ENCODE results near the gene GMPR2.

Gene GMPR2

DNA sequence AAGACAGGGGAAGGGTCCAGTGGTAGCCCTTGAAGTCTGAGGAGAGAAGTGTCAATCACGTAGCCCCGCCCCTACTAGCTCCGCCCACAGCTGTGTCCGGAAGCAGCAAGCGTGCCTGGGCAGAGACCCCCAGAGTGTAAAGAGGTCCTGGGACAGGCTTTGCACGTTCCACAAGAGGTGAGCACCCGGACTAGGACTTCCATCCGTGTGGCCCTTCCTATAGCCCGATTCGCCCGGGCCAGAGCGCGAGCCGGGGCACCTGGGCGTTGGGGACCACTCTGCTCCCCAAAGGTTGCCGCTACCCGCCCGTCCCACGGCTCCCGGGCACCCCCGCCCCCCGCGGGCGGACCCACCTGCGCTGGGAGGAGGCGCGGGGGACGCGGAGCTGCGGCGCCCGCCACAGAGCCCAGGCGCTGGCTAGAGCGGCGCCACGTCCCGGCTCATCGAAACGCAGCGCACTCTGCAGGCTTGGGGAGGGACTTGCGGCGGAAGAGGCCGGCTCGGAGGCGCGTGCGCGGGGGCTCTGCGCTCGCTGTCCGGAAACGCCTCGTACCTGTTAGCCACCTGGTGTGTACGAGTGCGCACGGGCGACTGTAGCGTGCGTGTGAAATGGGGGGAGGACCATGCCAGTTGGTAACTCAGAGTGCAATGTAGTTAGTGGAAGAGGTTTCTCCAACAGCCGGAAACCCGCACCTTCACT, 38.6 kb downstream of the GMPR2 start, which contains the start of gene RABGGTA:
RABGGTA (minus strand) TSS at position 464 of the 700 bp plus-strand sequence. CDS start 482 bp downstream, outside the sequence.
- peak; percentile 83 for DNase-seq

DNA sequence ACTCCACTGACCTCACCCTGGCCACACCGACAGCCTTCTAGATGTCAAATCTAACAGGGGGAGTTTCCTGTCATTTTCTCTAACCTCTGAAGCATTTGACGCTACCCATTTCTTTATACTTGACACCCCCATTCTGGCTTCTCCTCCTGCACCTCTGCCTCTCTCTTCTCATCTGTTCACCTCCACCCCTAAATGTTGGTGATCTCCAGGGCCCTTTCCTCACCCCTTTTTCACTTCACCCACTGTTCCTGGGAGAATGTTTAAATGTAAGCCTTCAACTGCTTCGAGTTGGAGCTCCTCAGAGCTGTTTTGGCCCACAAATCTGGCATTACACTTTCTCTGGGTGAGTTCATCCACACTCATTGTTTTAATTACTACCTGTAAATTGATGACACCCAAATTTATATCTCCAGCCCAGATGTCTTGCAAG, 39.1 kb downstream of the GMPR2 start:
- no peak for DNase-seq

DNA sequence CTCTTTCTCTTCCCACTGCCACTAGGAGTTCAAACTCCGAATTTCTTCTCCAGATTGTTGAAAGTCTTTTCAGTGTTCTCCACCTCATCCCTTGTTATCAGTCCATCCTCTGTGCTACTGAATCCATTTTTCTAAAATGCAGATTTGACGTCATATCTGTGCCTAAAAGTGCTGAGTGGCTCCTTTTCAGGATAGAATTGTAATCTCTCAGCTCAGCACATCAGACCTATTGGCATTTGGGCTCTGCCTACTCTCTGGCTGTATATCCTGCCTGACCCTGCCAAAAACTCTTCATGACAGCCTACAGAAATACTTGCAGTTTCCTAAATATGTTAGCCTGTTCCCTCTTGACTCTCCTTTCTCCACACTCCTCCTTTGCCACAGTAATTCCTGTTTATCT, 39.7 kb downstream of the GMPR2 start:
- DNase-seq: no peak

DNA sequence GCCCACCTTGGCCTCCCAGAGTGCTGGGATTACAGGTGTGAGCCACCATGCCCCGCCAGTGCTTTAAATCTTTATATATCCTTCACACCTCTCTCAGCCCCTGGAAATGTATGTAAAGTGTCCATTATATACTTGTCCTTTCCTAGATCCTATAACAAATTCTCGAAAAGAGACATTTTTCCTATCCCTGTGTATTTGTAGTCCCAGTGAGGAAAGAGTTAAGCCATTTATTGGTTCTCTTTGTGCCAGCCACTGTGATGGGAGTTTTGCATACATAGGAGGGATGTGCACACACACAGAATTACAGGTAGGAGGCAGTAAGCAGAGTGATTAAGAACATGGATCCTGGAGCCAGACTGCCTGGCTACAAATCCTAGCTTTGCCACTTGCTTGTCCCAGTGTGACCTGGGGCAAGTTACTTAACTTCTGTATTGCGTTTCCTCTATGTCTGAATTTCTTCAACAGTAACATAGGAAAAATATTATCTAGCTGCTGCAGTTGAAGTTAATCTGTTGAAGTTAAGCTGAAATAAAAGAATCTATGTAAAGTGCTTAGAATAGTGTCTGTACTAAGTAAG, 40.8 kb downstream of the GMPR2 start:
- no peak for DNase-seq

DNA sequence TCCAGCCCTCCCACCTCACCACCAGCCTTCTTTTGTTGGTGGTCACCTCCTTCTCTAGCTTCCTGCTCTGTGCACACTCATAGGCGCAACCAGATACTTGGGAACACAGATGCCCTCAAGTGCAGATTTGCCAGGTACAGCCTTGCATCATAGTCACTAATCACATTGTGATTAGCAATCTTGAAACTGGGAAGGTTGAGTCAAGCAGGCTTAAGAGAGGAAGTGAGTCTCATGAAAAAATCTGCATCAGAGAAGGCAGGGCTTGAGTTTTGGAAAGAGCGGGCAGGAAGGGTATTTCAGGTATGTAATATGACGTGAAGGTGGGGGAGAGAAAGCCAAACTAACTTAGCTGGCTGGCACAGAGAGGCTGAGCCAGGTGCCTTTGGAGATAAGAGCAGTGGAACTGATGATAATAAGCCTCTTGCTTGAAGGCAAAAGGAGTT, 41.4 kb downstream of the GMPR2 start:
- DNase-seq: no peak

DNA sequence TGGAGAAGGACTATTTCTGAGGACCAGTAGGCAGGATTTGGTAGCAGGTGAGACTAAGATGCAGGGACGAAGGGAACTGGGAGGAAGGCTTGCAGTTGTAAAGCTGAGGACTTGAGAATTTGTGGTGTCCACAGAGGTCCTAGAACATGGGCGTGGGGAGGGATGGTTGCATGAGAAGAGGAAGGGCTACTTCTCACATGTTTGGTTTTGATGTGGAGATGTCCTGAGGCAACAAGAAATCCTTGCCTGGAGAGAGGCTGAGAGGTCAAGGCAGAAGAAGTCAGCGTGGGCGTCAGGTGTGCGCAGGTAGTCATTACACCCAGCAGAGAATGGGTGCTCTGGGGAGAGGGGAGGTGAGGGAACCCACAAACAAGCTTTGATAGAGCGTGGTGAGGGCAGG, 44.3 kb downstream of the GMPR2 start:
- no peak for DNase-seq

DNA sequence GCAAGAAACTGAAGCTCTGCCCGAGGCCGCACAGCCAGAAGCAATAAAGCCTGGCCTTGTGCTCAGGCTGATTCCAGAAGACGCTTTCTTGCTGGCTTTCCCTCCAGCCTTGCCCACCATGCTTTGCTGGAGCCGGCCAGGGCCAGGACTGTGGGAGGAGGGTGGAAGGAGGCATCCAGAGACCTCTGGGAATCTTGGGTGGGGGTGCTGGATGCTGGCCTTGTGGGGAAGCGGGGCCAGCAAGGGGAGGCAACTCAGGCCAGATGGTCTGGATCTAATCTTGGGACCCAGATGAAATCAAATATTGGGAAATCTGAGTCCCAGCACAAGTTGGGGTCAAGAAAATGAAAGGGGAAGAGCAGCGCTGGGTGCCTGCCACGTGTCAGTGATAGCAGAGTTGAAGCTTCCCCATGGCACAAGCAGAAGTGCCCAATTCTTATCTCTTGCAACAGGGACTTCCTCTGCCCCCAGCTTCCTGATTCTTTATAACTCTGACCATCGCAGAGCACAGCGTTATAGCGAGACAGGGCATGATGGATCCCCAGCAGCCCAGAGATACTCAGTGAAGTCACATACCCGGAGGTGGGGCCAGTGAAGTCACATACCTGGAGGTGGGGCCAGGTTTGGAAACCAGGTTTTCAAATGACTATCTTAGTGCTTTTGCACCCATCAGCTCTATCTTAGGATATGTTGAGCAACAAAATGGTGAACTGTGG, 45.0 kb downstream of the GMPR2 start:
- no peak for DNase-seq

DNA sequence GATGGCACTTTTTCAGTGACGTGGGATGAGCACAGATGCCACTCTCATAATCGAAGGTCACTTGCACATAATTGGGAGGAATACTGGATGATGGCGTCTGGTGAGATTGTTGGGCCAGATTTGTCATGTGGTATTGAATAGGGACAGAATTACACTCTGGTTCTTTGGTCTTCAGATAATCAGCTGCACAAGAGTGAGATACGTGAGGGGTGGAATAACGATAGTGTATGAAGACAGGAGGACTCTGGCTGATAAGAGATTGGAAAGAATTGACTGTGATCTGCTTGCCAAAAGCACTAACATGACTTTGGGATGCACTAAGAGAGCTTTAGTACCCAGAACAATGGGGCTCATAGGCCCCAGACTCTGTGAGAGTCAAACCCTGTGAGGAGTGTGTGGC, 45.7 kb downstream of the GMPR2 start:
- DNase-seq: no peak

DNA sequence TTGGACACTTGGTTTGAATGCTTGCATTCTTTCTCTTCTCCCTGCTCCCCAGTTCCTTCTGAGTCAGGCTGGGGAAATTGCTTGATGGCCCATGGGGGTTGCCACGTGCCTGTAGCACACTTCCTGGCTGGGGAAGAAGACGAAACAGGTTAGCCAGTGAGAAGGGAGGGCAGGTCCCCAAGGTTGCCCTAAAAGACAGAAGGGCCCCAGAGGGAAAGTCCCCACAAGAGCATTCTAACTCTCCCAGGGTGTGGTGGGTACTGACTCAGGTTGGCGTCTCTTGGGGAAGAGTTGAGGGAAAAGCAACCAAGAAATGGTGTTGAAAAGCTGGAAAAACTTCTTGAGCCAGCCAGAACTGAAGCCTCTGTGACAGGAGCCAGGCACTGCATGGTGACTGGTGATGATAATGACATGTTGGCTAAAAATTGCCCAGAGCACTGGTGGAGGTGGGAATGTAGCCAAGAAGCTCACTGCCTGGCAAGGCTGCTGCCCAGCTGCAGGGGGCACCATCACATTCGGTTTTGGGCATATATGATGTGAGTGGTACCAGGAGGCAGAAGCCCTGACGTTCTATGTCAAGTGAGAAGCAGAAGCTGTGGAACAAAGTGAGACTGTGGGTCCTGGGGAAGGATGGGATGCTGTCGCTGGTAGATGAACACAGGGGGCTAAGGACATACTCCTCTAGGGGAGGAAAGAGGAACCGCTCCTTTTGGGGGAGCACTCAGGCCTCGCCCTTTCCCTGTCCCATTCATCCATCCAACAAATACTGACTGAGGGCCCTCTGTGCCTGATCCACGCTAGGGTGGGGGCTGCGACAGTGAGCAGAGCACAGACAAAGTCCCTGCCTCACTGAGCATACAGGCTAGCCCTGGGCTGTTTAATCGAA, 46.8 kb downstream of the GMPR2 start:
- DNase-seq: no peak

DNA sequence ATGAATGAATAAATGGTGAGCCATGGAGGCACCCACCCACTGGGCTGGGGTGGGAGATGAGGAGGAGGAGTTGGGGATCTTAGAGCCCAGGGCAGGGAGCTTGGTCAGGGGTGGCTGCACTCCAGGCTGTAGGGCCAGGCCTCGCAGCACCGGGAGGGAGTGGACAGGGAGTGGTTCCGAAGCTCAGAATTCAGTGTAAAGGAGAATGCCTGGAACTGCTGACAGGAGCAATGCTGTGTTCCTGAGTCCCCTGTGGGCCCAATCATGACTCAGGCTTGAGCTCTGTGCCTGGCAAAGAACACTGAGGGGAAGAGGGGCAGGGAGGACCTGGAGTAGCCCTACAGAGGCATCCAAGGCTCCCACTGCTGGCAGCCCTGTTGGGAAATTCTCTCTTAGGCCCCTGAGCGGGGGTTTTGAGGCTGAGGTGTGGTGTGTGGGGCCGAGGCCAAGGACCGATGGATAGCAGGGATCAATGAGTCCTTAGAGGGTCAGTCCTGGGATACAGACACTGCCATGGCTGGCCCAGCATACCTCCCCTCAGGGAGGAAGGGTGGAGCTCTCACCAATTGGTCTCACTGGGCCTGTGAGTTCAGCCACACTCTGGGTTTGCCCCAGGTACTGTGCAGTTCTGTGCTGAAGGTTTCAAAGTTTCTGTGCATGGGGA, 48.2 kb downstream of the GMPR2 start:
- no peak for DNase-seq

DNA sequence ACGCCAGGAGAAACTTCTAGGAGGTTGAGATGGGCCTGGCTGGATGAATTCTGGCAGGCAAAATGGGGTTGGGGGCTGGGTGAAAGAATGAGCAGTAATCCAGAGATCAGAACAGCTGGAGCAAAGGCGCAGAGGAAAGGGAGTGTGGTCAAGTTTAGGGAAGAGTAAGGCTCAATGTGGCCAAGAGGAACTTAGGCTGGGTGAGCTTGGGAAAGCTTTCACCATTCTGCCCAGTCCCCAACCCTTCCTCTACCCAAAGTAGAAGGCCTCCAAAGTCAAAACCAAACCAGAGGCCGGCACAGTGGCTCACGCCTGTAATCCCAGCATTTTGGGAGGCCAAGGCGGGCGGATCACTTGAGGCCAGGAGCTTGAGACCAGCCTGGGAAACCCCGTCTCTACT, 48.9 kb downstream of the GMPR2 start:
- DNase-seq: no peak

DNA sequence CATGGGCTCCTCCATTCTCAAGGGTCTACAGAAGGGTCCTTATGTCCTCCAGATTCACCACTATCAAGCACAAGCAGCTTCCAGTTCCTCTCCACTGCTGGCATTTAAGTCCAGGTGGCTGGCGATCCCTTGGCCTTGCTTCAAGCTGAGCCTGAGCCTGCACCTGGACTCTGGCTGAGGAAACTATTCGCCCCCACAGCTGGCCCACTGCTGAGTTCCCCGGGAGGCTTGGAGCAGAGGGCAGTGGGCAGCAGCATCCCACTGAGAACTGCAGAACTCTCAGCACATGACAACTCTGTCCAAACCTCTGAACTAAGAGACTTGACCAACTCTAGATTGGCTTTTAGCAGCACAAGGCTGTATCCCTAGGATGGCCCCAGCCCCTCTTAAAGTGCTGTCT, 50.0 kb downstream of the GMPR2 start:
- DNase-seq: no peak

DNA sequence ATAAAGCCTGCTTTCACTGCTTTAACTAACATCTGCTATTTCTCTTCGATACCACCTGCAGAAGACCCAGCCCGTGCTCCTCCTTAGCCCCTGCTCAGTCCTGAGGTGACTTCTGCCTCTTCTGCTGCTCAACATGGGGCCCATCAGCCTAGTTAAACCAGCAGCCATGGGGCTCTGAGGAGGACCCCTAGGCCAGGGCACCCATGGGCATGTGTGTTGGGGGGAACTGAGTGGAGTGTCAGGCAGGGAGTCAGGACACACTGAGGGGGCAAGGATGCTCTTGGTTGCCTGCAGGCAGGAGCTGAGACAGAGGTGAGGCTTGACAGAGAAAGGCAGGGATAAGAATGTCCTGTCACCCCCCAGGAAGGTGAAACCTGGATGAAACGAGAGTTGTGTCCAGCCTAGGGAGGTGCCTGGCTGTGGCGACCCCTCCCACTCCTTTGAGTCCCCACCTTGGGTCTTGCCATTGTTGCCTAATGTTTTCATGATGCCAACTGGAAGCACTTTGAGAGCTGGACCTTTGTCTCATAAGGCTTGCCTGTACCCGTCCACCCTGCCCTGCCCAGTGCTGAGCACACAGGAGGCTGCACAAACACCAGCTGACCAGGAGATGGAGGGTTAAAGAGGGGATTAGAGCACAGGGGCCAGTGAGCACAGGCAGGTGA, 51.2 kb downstream of the GMPR2 start:
- no peak for DNase-seq

DNA sequence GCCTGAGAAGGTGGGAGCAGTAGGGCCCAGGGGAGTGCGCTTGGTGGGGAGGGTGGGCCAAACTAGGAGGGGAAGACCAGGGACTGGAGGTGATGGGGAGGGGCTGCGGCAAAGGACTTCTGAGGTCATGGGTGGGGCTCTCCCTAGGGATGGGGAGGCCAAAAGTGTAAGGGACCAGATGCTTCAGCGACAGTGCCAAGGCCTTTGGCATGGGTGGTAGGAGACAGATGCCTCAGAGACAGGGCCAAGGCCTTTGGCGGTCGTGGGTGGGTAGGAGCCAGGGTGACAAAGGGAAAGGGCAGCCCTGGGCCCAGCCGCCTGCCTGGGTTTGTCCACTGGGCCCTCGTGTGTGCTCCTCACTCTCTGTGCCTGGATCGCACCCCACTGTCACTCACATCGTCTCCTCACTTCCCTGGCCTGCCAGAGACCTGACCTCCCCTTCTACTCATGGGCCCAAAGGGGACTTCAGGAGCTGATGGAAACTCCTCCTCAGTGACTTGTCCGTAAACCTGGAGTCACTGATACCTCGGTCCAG, 51.8 kb downstream of the GMPR2 start:
- no peak for DNase-seq

DNA sequence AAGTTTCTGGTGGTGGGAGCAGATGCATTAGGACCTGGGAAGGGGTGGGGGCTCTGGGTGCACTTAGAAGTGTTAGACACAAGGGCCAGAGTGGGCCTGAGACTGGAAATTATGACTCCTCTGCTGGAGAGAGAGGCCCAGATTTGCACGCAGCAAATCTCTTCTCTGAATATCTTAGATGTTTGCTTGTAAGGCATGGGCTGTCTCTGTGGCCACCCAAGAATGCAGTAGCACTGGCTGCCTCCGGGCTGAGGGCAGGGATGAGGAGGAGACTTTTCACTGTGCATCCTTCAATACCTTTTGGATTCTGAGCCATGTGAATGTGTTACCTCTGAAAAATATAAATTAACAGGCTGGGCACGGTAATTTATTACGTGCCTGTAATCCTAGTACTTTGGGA, 52.6 kb downstream of the GMPR2 start:
- no peak for DNase-seq

DNA sequence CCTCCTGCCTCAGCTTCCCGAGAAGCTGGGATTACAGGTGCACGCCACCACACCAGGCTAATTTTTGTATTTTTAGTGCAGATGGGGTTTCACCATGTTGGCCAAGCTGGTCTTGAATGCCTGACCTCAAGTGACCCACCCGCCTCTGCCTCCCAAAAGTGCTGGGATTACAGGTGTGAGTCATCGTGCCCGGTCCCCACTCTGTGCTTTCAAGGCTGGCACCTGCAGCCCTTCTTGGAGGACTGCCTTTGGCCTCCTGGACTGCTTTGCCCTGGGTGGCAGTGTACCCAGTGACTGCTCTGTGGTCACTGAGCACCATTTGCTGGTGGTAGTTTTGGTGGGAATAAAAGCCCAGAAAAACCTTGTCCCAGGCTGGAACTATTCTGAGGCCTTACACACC, 54.3 kb downstream of the GMPR2 start:
- DNase-seq: no peak

Data from SHP77 treated with DMSO at 0.1 percent for 48 hours (cell line).